NCI-H146 treated with DMSO at 0.1 percent for 48 hours (cell line): ENCODE measurements around the gene ADH4.
"Not testable (repeated sequence)": the region's sequence is repeated elsewhere in the genome, so short reads cannot be mapped to it uniquely, and the experiment has no call there.

Experiments
- DNase-seq: peaks from one replicate; lab custom pipeline; 2025; ENCODE audit not compliant: unreplicated experiment; lab: John Stamatoyannopoulos, UW

Gene ADH4

GRCh38 chr4:99084595-99084994 lies 59.5 kb downstream of the ADH4 start:
- no peak for DNase-seq

- DNase-seq, result no peak
Observed at GRCh38 chr4:99082192-99082591, 61.9 kb downstream of the ADH4 start.

- not testable (repeated sequence) for DNase-seq
Observed at GRCh38 chr4:99080869-99081268, 63.2 kb downstream of the ADH4 start.

- no peak for DNase-seq
Observed at GRCh38 chr4:99079625-99080295, 64.3 kb downstream of the ADH4 start.

- DNase-seq, result no peak
Observed at GRCh38 chr4:99078931-99079624, 65.0 kb downstream of the ADH4 start.

GRCh38 chr4:99078336-99078735 lies 65.8 kb downstream of the ADH4 start:
- DNase-seq, result no peak

- no peak for DNase-seq
Observed at GRCh38 chr4:99077177-99077576, 66.9 kb downstream of the ADH4 start.

GRCh38 chr4:99076292-99076976 lies 67.7 kb downstream of the ADH4 start:
- DNase-seq, result no peak

- DNase-seq, result no peak
Observed at GRCh38 chr4:99074816-99075215, 69.3 kb downstream of the ADH4 start.
